HG03521 (cell line): ENCODE results near the gene KLF16.
A peak's percentile ranks its signal among the peaks of the same experiment; 100 is the strongest.
"Not testable (repeated sequence)": the region's sequence is repeated elsewhere in the genome, so short reads cannot be mapped to it uniquely, and the experiment has no call there.

Source experiments
- ATAC-seq: cut with Tn5 transposase; IDR thresholded peaks from one replicate; pipeline ENCODE4 v1.9.1; 2021; ENCODE audit warnings: mild to moderate bottlenecking, moderate library complexity; ENCODE audit not compliant: unreplicated experiment

The KLF16 gene

DNA sequence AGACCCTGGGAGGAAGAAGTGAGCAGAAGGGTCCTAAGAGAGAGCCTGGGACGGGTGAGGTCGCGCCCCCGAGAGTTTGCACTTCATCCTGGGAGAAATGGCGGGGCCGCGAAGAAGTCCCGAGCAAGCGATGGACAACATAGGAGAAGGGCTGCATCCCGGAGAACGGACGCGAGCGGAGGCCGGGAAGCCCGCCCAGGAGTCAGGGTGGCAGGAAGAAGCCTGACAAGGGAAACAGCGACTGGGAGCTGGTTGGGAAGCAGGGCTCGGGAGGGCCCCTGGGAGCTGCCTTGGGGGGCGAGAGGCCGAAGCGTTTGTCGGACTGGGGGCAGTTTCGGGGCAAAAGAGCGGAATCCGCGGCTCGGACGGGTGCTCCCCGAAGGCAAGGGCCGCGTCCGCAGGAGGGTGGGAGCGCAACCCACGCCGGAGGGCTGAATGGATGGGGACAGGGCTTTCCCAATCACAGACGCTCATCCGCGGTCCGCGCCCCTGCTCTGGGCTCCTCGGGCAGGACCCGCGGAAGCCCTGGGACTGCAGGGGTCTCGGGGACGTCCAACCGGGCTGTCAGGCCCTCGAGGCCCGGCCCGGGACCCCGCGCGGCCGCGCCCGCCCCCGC lies 21.4 kb upstream of the KLF16 start:
- peak; percentile 16 for ATAC-seq

DNA sequence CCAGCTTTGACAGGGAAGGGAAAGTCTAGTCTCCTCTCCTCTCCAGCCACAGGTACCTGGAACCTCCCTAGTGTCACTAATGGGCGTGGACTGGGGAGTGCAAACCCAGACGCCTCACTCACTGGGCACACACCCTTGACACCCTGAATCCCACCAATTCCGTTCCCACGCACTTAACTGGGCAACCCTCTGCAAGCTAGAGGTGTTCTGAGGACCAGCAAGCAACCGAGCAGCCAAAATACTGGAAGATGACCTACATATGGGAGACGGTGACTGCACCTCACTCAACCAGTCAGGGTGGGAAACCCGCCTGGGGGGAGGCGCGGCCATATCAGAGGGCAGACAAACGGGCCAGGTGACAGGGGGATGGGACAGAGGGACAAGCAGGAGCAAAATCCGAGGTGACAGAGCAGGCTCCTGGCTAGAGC lies 20.9 kb upstream of the KLF16 start:
- no peak for ATAC-seq

- ATAC-seq = no peak
These were observed 20.4 kb upstream of the KLF16 start for GRCh38 chr19:1883784-1884183.

GRCh38 chr19:1882786-1883692 lies 19.7 kb upstream of the KLF16 start:
- no peak for ATAC-seq

- ATAC-seq = no peak
These were observed 18.9 kb upstream of the KLF16 start for GRCh38 chr19:1882089-1882785.

- not testable (repeated sequence) for ATAC-seq
These were observed 18.2 kb upstream of the KLF16 start for GRCh38 chr19:1881393-1882088.

DNA sequence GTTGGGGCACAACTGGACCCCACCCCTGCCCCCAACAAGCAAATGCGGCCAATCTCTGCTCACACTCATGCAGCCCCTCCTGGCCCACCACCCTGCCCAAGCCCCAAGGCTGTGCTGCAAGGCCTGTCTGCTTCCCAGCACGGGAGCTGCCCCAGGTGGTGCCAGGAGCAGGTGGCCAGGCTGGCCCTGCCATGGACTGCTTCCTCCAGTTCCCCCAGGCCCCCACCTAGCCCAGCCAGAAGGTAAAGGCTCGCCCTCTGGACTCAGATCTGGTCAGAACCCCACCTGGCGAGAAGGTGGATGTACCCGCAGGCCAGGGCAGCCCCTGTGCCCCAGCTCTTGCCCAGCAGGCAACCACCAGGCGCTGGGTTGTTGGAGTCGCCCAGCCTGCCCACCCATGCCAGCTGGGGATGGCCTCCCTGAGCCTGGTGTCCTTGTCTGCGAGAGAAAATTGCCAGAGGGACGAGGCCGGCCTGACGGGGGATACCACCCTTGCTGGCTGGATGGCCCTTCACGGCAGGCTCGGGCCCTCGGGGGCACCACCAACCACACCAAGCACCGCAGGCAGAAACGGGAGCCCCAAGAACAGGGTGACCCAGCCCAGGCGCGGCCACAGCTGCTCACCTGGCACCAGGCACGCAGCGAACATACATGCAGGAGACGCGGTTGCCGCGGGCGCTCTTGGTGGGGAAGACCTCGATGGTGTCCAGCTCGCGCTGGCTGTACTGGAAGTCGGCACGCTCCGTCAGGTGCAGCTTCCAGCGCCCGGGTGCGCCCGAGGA lies 17.4 kb upstream of the KLF16 start:
- ATAC-seq = no peak

- ATAC-seq = not testable (repeated sequence)
These were observed 16.6 kb upstream of the KLF16 start for GRCh38 chr19:1879982-1880381.

DNA sequence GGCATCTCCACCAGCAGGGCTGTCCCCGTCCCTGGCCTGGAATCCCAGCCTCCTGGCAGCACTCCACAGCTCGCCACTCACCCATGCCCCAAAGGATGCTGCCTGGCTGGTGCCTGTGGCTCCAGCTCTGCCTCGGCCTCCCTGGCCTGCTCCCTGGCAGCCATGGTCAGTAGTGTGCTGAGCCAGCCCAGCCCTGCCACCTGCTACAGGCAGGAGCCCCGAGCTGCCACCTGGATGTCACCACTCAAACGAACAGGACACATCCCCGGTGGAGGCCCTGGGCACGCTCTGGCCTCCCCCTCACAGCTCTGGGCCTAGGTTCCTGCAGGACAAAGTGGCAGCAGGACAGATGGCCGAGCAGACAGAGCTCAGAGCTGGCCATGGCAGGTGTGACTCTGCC lies 15.2 kb upstream of the KLF16 start:
- ATAC-seq = not testable (repeated sequence)

DNA sequence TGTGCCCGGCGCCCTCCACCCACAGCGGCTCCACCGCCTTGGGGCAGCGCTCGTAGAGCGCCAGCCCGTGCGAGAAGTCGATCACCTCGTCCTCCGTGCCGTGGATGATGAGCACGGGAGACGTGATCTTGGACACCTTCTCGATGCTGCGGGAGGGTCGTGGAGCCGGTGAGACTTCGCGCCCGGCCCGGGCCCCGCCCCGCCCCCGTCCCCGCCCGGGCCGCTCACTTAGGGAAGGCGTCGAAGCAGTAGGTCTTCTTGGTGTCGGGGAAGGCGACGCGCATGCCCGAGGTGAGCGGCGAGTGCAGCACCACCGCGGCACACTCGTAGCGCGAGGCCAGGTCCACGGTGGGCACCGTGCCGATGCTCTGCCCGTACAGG lies 13.9 kb upstream of the KLF16 start:
- ATAC-seq = not testable (repeated sequence)

DNA sequence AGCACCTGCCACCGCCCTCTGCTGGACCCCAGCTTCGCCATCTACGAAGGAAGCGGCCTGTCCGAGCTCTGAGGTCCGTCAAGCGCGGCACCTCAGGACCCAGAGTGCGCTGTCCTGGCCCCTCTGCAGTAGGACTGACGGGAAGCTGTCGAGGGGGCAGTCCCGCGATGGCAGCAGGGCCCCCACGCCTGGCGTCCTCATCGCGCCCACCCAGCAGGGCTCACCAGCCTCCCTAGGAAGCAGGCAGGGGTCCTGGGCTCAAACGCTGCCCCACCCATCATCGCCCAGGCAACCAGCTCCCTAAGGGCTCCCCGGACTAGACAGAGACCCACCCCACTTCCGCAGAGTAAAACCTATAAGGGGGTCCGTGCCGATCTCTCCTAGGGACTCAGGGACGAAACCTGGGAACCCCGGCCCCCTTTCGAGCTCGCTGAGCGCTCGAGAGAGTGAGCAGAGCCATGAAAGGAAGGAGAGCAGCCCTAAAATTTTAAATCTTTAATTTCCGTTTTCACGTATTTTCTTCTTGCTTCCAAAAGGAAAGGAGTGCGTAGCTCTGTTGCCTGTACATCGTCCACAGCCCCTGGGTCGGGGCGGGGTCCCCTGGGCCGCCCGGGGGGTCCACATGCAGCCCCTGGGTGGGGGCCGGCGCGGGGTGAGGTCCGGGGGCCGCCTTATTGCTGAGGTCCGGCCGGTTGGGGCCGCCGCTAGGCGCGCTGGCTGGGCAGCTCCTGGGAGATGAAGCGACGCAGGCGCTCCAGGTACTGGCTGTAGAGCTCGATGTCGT lies 13.3 kb upstream of the KLF16 start:
- not testable (repeated sequence) for ATAC-seq

DNA sequence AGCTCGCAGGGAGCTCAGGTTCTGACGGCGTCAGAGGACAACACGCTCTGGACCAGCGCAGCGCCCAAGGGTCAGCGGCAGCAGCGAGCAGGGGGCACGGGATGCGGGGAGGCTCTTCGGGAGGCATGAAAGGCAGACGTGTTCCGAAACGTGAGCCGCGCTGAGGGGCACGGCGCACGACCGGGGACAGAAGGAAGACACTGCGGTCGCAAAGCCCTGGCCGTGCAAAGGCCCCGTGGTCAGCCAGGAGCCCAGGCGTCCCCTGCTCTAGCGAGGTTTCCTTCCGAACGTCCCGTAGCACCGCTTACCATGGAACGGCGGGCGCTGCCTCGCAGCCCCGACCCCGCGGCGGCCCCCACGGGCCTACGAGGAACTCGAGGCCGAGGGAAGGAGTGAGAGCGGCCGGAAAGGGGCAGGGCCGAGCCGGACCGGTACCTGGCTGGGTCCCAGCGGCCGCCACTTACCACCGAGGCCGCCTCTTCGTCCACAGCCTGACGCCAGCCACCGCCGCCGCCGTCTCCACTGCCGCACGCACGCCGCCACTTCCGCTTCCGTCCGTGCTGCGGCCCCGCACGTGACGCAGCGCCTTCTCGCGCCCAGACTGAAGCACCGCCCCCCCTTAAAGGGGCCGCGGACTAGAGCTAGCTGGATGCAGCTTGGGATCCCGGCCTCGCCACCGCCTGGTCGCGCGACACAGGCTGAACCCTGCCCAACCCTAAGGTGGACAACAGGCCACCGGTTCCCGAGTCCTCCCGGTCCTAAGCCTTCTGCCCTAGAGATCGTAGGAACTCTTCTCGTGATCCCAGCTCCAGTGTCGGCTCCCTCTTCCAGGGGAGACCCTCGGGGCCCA lies 12.5 kb upstream of the KLF16 start:
- peak; percentile 81 for ATAC-seq

DNA sequence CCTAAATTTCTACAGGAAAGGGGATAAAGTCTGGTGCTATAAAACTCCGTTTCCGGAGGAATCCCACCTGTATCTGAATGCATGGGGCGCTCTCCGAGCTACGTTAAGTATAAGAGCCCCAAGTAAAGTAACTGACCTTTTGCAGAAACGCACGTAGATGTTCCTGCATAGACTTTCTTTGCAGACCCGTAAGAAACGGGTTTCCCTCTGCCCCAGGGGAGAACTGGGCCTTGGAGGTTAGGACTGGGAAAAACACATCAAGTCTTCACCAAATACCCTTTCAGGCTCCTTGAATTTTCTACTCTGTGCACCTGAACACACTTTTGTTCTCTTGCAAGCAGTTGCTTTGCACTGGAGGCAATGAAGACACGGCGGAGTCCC lies 11.9 kb upstream of the KLF16 start:
- ATAC-seq = not testable (repeated sequence)

DNA sequence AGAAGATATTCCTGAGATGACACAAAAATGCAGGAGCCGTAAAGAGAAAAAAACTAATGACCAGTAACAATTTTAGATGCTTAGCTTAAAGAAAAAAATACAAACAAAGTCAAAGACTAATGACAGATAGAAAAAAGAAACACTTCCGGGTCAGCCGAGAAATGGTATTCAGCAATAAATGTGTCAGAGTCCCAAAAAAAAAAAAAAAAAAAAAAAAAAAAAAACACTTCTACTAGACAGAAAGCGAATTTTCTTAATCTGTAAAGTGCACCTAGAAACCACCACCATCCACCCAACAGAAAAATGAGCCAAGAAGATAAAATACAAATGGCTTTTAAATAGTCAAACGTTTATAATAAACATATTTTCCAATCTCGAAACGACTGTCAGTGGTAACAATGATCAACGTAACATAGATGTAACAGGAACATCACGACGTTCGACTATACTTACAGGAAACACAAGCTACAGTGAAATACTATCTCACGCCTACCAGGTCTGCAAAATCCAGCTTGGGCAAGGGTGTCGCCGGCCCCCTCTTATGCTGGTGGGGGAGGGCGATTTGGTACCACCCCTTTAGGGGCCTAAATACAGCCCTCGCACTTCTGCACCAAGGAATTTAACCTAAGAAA lies 11.3 kb upstream of the KLF16 start:
- ATAC-seq = no peak

- no peak for ATAC-seq
These were observed 10.4 kb upstream of the KLF16 start for GRCh38 chr19:1873524-1874473.

GRCh38 chr19:1872807-1873523 lies 9.6 kb upstream of the KLF16 start:
- ATAC-seq = no peak
